IMR-90 (cell line): Measurements from ENCODE around the gene ASCL5. TPM values are rescaled to one million over a fixed set of nuclear protein-coding genes. Genes with fewer than 3 reads are reported as not detected.

Experiments
- ATAC-seq: fragments of 200-7000 bp; cut with Tn5 transposase; 2 replicates; pipeline ENCODE4 v1.9.1; 2020; ENCODE audit warnings: low read depth, mild to moderate bottlenecking, moderate library complexity
- BruUV-seq: library from RNA; stranded (reverse); fragments of 400-500 nt; replicated peaks from 2 replicates; lab custom pipeline; 2021; lab: Mats Ljungman, UMichigan
- CTCF ChIA-PET: fragments of 300-600 bp; formaldehyde crosslinking; extraction: SDS; loops from one replicate; lab custom pipeline; 2021; ENCODE audit warnings: antibody characterized with exemption; lab: Yijun Ruan, JAX
- POLR2A ChIA-PET: fragments of 300-600 bp; sonication (Branson Sonifier 250); formaldehyde crosslinking; loops from one replicate; lab custom pipeline; 2022; ENCODE audit warnings: antibody characterized with exemption; ENCODE audit not compliant: unreplicated experiment; lab: Charles Lee
- DNase-seq: peaks from one replicate; pipeline ENCODE4 v3.0.0; 2013
- H2AFZ ChIP-seq: replicated peaks from 2 replicates; pipeline ENCODE3; 2013; ENCODE audit warnings: low read length, mild to moderate bottlenecking; ENCODE audit not compliant: poor library complexity
- H2AK5ac ChIP-seq: 2 replicates; pipeline ENCODE4 v1.6.1; 2013; ENCODE audit warnings: low read depth, low read length, inconsistent platforms
- H2AK9ac ChIP-seq: replicated peaks from 2 replicates; pipeline ENCODE3; 2013; ENCODE audit warnings: mild to moderate bottlenecking, low read depth, low read length, moderate library complexity; ENCODE audit not compliant: poor library complexity
- H2BK120ac ChIP-seq: 2 replicates; pipeline ENCODE4 v1.6.1; 2013; ENCODE audit warnings: low read depth, low read length, inconsistent platforms
- H2BK15ac ChIP-seq: 3 replicates; pipeline ENCODE4 v1.6.1; 2013; ENCODE audit warnings: low read depth, low read length, inconsistent platforms
- H2BK20ac ChIP-seq: 2 replicates; pipeline ENCODE4 v1.6.1; 2013; ENCODE audit warnings: low read depth, mild to moderate bottlenecking, inconsistent platforms, low read length, moderate library complexity
- H2BK5ac ChIP-seq: 2 replicates; pipeline ENCODE4 v1.6.1; 2013; ENCODE audit warnings: mild to moderate bottlenecking, low read depth, low read length, inconsistent platforms; ENCODE audit not compliant: poor library complexity, severe bottlenecking
- H3K14ac ChIP-seq: replicated peaks from 2 replicates; pipeline ENCODE4 v1.6.1; 2013; ENCODE audit warnings: low read depth, low read length, inconsistent platforms
- H3K18ac ChIP-seq: 2 replicates; pipeline ENCODE4 v1.6.1; 2013; ENCODE audit warnings: low read depth, low read length, control low read depth
- H3K23ac ChIP-seq: 2 replicates; pipeline ENCODE4 v1.6.1; 2013; ENCODE audit warnings: low read depth, low read length, inconsistent platforms
- H3K27ac ChIP-seq: 2 replicates; pipeline ENCODE4 v1.5.1; 2013; ENCODE audit warnings: mild to moderate bottlenecking, control low read depth, low read length; ENCODE audit not compliant: insufficient read depth
- H3K27me3 ChIP-seq: 2 replicates; pipeline ENCODE4 v1.6.1; 2013; ENCODE audit warnings: low read length; ENCODE audit not compliant: control insufficient read depth, insufficient read depth
- H3K36me3 ChIP-seq: 2 replicates; pipeline ENCODE4 v1.6.1; 2013; ENCODE audit warnings: low read length, mixed read lengths; ENCODE audit not compliant: control insufficient read depth, insufficient read depth
- H3K4ac ChIP-seq: 2 replicates; pipeline ENCODE4 v1.6.1; 2013; ENCODE audit warnings: low read depth, low read length, inconsistent platforms
- H3K4me1 ChIP-seq: 2 replicates; pipeline ENCODE4 v1.6.1; 2013; ENCODE audit warnings: low read length, mixed read lengths; ENCODE audit not compliant: control insufficient read depth, insufficient read depth
- H3K4me2 ChIP-seq: 2 replicates; pipeline ENCODE4 v1.6.1; 2013; ENCODE audit warnings: low read depth, mild to moderate bottlenecking, control low read depth, low read length, moderate library complexity
- H3K4me3 ChIP-seq: 2 replicates; pipeline ENCODE4 v1.5.1; 2013; ENCODE audit warnings: low read depth, mild to moderate bottlenecking, control low read depth, low read length, moderate library complexity; ENCODE audit not compliant: insufficient read depth
- H3K56ac ChIP-seq: 2 replicates; pipeline ENCODE4 v1.6.1; 2013; ENCODE audit warnings: low read length, inconsistent platforms; ENCODE audit not compliant: insufficient read depth; ENCODE audit errors: extremely low read depth
- H3K79me1 ChIP-seq, 2 experiments: 2 replicates each; pipeline ENCODE4 v1.6.1; 2013; ENCODE audit warnings: low read length in 2 of 2, inconsistent platforms in 1 of 2, low read depth in 1 of 2
- H3K9ac ChIP-seq: 2 replicates; pipeline ENCODE4 v1.6.1; 2013; ENCODE audit warnings: low read depth, low read length, control low read depth
- H3K9me1 ChIP-seq: 2 replicates; pipeline ENCODE4 v1.6.1; 2013; ENCODE audit warnings: low read length, inconsistent platforms; ENCODE audit not compliant: insufficient read depth
- H3K9me3 ChIP-seq: 2 replicates; pipeline ENCODE4 v1.6.1; 2013; ENCODE audit warnings: low read length; ENCODE audit not compliant: control insufficient read depth, insufficient read depth
- H4K20me1 ChIP-seq: 2 replicates; pipeline ENCODE4 v1.6.1; 2013; ENCODE audit warnings: low read length, inconsistent platforms; ENCODE audit not compliant: insufficient read depth
- H4K5ac ChIP-seq: 2 replicates; pipeline ENCODE4 v1.6.1; 2013; ENCODE audit warnings: mild to moderate bottlenecking, low read depth, low read length, control low read depth
- H4K8ac ChIP-seq, 2 experiments: 2 replicates each; pipeline ENCODE4 v1.6.1; 2013; ENCODE audit warnings: low read depth in 2 of 2, low read length in 2 of 2, control low read depth in 1 of 2, inconsistent platforms in 1 of 2
- H4K91ac ChIP-seq: 2 replicates; pipeline ENCODE4 v1.6.1; 2013; ENCODE audit warnings: low read depth, low read length, inconsistent platforms; ENCODE audit not compliant: insufficient read depth
- CHD1 ChIP-seq: IDR thresholded peaks from 2 replicates; pipeline ENCODE4 v1.6.1; 2012; ENCODE audit warnings: low read depth, low read length, improper control_type of control experiment
- FOS ChIP-seq: fragments of 150-350 bp; IDR thresholded peaks from 2 replicates; pipeline ENCODE4 v1.6.1; 2016; ENCODE audit warnings: low read depth, low read length
- MAFK ChIP-seq: IDR thresholded peaks from 2 replicates; pipeline ENCODE4 v1.6.1; 2012; ENCODE audit warnings: low read depth, low read length, improper control_type of control experiment
- MAZ ChIP-seq: IDR thresholded peaks from 2 replicates; pipeline ENCODE4 v1.6.1; 2012; ENCODE audit warnings: low read depth, mild to moderate bottlenecking, low read length, improper control_type of control experiment, moderate library complexity, borderline replicate concordance
- NFE2L2 ChIP-seq: fragments of 150-350 bp; IDR thresholded peaks from 2 replicates; pipeline ENCODE4 v1.6.1; 2016; ENCODE audit warnings: low read depth, mild to moderate bottlenecking, low read length
- POLR2A ChIP-seq: IDR thresholded peaks from 2 replicates; pipeline ENCODE4 v1.6.1; 2012; ENCODE audit warnings: mild to moderate bottlenecking, low read depth, low read length
- RAD21 ChIP-seq: IDR thresholded peaks from 2 replicates; pipeline ENCODE4 v1.6.1; 2012; ENCODE audit warnings: low read length, improper control_type of control experiment
- RCOR1 ChIP-seq: IDR thresholded peaks from 2 replicates; pipeline ENCODE4 v1.6.1; 2012; ENCODE audit warnings: mild to moderate bottlenecking, low read length, improper control_type of control experiment; ENCODE audit not compliant: insufficient replicate concordance
- RFX5 ChIP-seq: IDR thresholded peaks from 2 replicates; pipeline ENCODE4 v1.8.0; 2012; ENCODE audit warnings: low read depth, mild to moderate bottlenecking, low read length, moderate library complexity
- SMC3 ChIP-seq: fragments of 150-350 bp; IDR thresholded peaks from 2 replicates; pipeline ENCODE4 v1.6.1; 2016; ENCODE audit warnings: low read depth, mild to moderate bottlenecking, antibody characterized with exemption, low read length, moderate library complexity
- USF2 ChIP-seq: fragments of 150-350 bp; IDR thresholded peaks from 2 replicates; pipeline ENCODE4 v1.6.1; 2017; ENCODE audit warnings: mild to moderate bottlenecking, antibody characterized with exemption, low read length, low read depth
- WGBS, 2 experiments: methylation state at CpG; one replicate each; pipeline versions ENCODE4 v1.1.5 to v1.1.7; 2013; ENCODE audit warnings: missing lambda C conversion rate in 2 of 2; ENCODE audit not compliant: insufficient read length in 1 of 2; ENCODE audit errors: extremely low coverage in 2 of 2; 5-methylcytosine and 5-hydroxymethylcytosine counted together
- dilution Hi-C: fragments of 300-500 bp; cut with HindIII; formaldehyde crosslinking; loops from one replicate; pipeline ENCODE4 v1.14.3; 2018; ENCODE audit warnings: low sequenced_read_pairs; ENCODE audit not compliant: unreplicated experiment
- in situ Hi-C: fragments of 300-500 bp; cut with MboI; formaldehyde crosslinking; loops from 3 replicates; pipeline ENCODE4 v1.14.3; 2019; ENCODE audit warnings: low sequenced_read_pairs, inconsistent platforms, mixed read lengths
- intact Hi-C: fragments of 100-400 bp; cut with micrococcal nuclease; formaldehyde crosslinking; loops from 2 replicates; pipeline ENCODE4 v1.10.0; 2022
- polyA plus RNA-seq, 3 experiments: library from polyadenylated mRNA; depleted of rRNA; stranded (reverse); fragments of >200 nt; gene quantifications; 2 replicates each; pipeline ENCODE4 v1.2.3, GENCODE V29; 2012; ENCODE audit warnings: low replicate concordance in 1 of 3
- total RNA-seq: library from RNA; depleted of rRNA; stranded (reverse); fragments of >200 nt; gene quantifications from 2 replicates; pipeline ENCODE4 v1.2.3, GENCODE V29; 2012
- TF ChIP-seq, protein P1 (sequence below): fragments of 150-350 bp; IDR thresholded peaks from 2 replicates; pipeline ENCODE4 v1.6.1; 2016; ENCODE audit warnings: low read depth, mild to moderate bottlenecking, low read length, moderate library complexity, borderline replicate concordance

The ASCL5 gene
- total and polyA plus RNA-seq, 2 of the 4 experiments (the other 2 are of a cell fraction): not detected

- Histone ChIP-seq H2AFZ (no peak overlapping the region), H3K18ac (no peak overlapping the region), H4K8ac (no peak overlapping the region), H3K4me1 (peaks cover 13% of the 10 kb centered on the region), H4K91ac (no peak overlapping the region), H2BK20ac (no peak overlapping the region), H3K23ac (no peak overlapping the region), H3K4me2 (no peak overlapping the region), H2AK9ac (no peak overlapping the region), H3K27ac (no peak overlapping the region), H2AK5ac (no peak overlapping the region), H3K36me3 (peaks cover 63% of the 10 kb centered on the region), H3K9me1 (peaks cover 22% of the 10 kb centered on the region), H3K9ac (no peak overlapping the region), H4K20me1 (peaks cover 30% of the 10 kb centered on the region), H2BK5ac (no peak overlapping the region), H3K14ac (no peak overlapping the region), H3K79me1 (peaks cover 0 to 18% of the 10 kb centered on the region in 2 experiments; a peak in 2 of 4 replicates), H3K4ac (no peak overlapping the region), H3K9me3 (no peaks in the 10 kb centered on the region), H2BK120ac (no peak overlapping the region), H3K56ac (no peak overlapping the region), H4K5ac (no peak overlapping the region), H2BK15ac (no peak overlapping the region), H3K27me3 (no peaks in the 10 kb centered on the region), H3K4me3 (no peak overlapping the region)
- CTCF ChIA-PET: no interaction called here
- TF ChIP-seq RCOR1 (no peak), RFX5 (no peak), CHD1 (no peak), RAD21 (no peak), USF2 (no peak), NFE2L2 (no peak), FOS (no peak), MAZ (no peak), MAFK (no peak), SMC3 (no peak), POLR2A (no peak)
- TF ChIP-seq, protein P1, sequence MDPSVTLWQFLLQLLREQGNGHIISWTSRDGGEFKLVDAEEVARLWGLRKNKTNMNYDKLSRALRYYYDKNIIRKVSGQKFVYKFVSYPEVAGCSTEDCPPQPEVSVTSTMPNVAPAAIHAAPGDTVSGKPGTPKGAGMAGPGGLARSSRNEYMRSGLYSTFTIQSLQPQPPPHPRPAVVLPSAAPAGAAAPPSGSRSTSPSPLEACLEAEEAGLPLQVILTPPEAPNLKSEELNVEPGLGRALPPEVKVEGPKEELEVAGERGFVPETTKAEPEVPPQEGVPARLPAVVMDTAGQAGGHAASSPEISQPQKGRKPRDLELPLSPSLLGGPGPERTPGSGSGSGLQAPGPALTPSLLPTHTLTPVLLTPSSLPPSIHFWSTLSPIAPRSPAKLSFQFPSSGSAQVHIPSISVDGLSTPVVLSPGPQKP: no peak
- in situ Hi-C loops: no loop called here
- POLR2A ChIA-PET: no interaction called here
- ATAC-seq (no peak), DNase-seq (no peak)
- no TSS peak for BruUV-seq
- dilution Hi-C loops: no loop called here
- 88% methylated on average over 3 of the region's 10 CpGs; no CpG with 5 or more reads in 1 of the 2 experiments for WGBS, 2 experiments
- intact Hi-C loops: no loop called here
Observed at GRCh38 chr1:201140235-201140940, 13.4 kb upstream of the ASCL5 start.
